Large intestine (tissue), 3 donors: ENCODE measurements around the gene APBB2. TPM values are rescaled to one million over a fixed set of nuclear protein-coding genes. Genes with fewer than 3 reads are reported as not detected.
"Not testable (repeated sequence)": the region's sequence is repeated elsewhere in the genome, so short reads cannot be mapped to it uniquely, and the experiment has no call there.

ENCODE experiments used
- DNase-seq, 2 donors: peaks; one replicate each; pipeline versions ENCODE4 v3.0.0 to v3.0.0-alpha.2; 2013
- H3K27ac ChIP-seq: one replicate; pipeline ENCODE4 v1.5.1; 2013; ENCODE audit warnings: low read length
- H3K27me3 ChIP-seq: 2 replicates; pipeline ENCODE4 v1.6.1; 2013; ENCODE audit warnings: low read length; ENCODE audit not compliant: control insufficient read depth, insufficient read depth
- H3K36me3 ChIP-seq: 2 replicates; pipeline ENCODE4 v1.6.1; 2013; ENCODE audit warnings: low read length; ENCODE audit not compliant: control insufficient read depth, insufficient read depth
- H3K4me1 ChIP-seq: one replicate; pipeline ENCODE4 v1.6.1; 2013; ENCODE audit warnings: low read length; ENCODE audit not compliant: control insufficient read depth, insufficient read depth
- H3K4me3 ChIP-seq: one replicate; pipeline ENCODE4 v1.5.1; 2013; ENCODE audit warnings: low read length
- H3K9me3 ChIP-seq: one replicate; pipeline ENCODE4 v1.6.1; 2013; ENCODE audit warnings: mild to moderate bottlenecking, low read depth, low read length, moderate library complexity; ENCODE audit not compliant: control insufficient read depth
- WGBS: methylation state at CpG from one replicate; pipeline ENCODE4 v1.1.5; 2013; ENCODE audit warnings: low lambda C conversion rate; ENCODE audit not compliant: insufficient coverage; 5-methylcytosine and 5-hydroxymethylcytosine counted together
- polyA plus RNA-seq: library from polyadenylated mRNA; unstranded; fragments of 120-200 nt; gene quantifications from one replicate; pipeline ENCODE4 v1.2.1, GENCODE V29; 2013

Gene APBB2
- polyA plus RNA-seq, 1 donor: 26.6 TPM

- no peaks in the 10 kb centered on the region for H3K27me3 ChIP-seq
- H3K9me3 ChIP-seq: no peaks in the 10 kb centered on the region
- H3K27ac ChIP-seq: no peak overlapping the region
- WGBS: no CpG with 5 or more reads among the region's 3 CpGs
- peaks cover 10% of the 10 kb centered on the region for H3K4me1 ChIP-seq
- no peak overlapping the region for H3K4me3 ChIP-seq
- DNase-seq: no peak
- peaks cover 4% of the 10 kb centered on the region for H3K36me3 ChIP-seq
Measured at GRCh38 chr4:40931841-40932240, 282.5 kb downstream of the APBB2 start.

- no CpG with 5 or more reads among the region's 6 CpGs for WGBS
- H3K4me3 ChIP-seq: no peak overlapping the region
- H3K27me3 ChIP-seq: no peaks in the 10 kb centered on the region
- H3K36me3 ChIP-seq: peaks cover 4% of the 10 kb centered on the region
- no peak for DNase-seq
- H3K27ac ChIP-seq: no peak overlapping the region
- peaks cover 10% of the 10 kb centered on the region for H3K4me1 ChIP-seq
- H3K9me3 ChIP-seq: no peaks in the 10 kb centered on the region
Measured at GRCh38 chr4:40931238-40931637, 283.1 kb downstream of the APBB2 start.

GRCh38 chr4:40927074-40927473 lies 287.3 kb downstream of the APBB2 start:
- Histone ChIP-seq H3K27me3 (no peaks in the 10 kb centered on the region), H3K27ac (no peak overlapping the region), H3K4me3 (no peak overlapping the region), H3K4me1 (peaks cover 5% of the 10 kb centered on the region), H3K9me3 (no peaks in the 10 kb centered on the region), H3K36me3 (peaks cover 3% of the 10 kb centered on the region)
- DNase-seq: no peak
- WGBS: 80% methylated on average over 1 of the region's 4 CpGs

GRCh38 chr4:40924793-40925117 lies 289.6 kb downstream of the APBB2 start:
- no peaks in the 10 kb centered on the region for H3K27me3 ChIP-seq
- peaks cover 3% of the 10 kb centered on the region for H3K36me3 ChIP-seq
- no peaks in the 10 kb centered on the region for H3K9me3 ChIP-seq
- no peak overlapping the region for H3K27ac ChIP-seq
- no peak for DNase-seq
- no peak overlapping the region for H3K4me3 ChIP-seq
- WGBS: no CpG with 5 or more reads among the region's 6 CpGs
- H3K4me1 ChIP-seq: no peaks in the 10 kb centered on the region

DNA sequence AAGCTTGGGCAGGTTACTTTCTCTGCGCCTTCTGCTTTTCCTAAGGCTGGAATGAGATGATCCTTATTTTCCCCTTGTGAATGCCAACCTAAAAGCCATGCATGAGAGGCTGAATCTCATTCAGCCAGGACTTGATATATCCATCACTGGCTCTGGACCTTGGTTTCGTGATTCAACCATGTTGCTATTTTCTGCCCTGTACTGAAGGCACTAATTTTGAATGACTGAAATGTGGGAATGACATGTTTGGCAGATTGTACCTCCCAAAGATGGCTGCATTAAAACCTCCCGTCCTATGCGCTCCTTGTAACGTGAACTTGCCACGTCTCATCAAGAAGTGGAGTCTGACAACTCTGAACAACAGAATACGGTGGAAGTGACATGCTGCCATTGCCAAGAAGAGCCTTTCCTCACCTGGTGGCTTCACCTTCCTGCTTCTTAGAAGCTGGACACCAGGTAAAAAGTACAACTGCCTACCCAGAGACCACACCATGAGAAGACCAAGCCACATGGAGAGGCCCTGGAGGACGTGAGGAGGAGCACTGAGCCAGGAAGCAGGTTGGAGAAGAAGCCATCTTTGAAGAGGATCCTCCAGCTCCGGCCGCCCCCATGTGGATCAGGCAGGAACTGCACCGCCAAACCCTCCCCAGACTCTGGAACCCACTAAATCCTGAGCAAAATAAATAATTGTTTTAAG lies 290.1 kb downstream of the APBB2 start:
- no CpG with 5 or more reads among the region's 11 CpGs for WGBS
- peak in 1 of 2 donors; percentile 39 for DNase-seq
- Histone ChIP-seq H3K27me3 (no peaks in the 10 kb centered on the region), H3K4me3 (no peak overlapping the region), H3K27ac (no peak overlapping the region), H3K9me3 (no peaks in the 10 kb centered on the region), H3K4me1 (no peaks in the 10 kb centered on the region), H3K36me3 (peaks cover 3% of the 10 kb centered on the region)

DNA sequence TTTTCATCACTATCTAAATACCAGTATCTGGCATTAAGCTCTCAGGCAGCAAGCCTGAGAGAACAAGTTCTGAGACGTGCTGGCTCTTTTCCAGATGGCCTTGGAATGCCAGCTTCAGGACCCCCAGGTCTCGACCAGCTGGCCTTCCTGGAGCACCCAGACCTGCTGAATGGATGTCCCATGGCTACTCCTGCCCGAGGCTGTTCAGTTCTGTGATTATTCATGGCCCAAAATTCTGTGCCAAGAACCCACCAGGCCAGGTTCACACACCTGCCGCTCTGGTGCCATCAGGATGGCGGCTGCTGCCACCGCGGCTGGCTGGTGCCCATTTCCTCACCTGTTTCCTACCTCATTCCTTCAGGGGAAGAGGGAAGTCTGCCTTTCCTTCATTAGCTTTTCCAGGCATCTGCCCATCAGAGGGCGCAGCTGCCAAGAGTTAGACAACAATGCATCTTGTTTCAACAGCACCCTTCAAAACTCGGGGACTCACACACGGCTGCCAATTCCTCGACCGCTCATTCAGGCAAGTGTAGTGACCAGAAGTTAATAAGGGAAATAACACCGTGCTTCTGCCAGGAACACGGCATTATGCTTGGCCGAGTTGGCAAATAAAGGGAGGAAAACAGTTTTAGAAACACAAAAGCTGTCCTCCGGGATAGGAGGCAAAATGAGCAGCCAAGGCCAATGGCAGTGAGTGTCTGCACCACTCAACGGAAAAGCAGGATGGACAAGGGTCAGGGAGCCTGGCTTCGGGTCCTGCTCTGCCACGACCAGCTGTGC lies 290.8 kb downstream of the APBB2 start:
- 100% methylated on average over 1 of the region's 19 CpGs for WGBS

DNA sequence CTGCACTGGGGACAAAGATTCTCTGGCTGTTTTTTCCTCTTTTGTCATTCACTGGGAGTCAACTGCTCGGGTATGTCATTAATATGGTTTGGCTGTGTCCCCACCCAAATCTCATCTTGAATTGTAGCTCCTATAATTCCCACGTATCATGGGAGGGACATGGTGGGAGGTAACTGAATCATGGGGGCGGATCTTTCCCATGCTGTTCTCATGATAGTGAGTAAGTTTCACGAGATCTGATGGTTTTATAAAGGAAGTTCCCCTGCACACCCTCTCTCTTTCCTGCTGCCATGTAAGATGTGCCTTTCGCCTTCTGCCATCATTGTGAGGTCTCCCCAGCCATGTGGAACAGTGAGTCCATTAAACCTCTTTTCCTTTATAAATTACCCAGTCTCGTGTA lies 294.4 kb downstream of the APBB2 start:
- H3K27me3 ChIP-seq, H3K36me3 ChIP-seq, H3K4me1 ChIP-seq, H3K9me3 ChIP-seq, H3K27ac ChIP-seq, DNase-seq, H3K4me3 ChIP-seq: not testable (repeated sequence)
- WGBS: 89% methylated on average over 3 of the region's 6 CpGs

More for the DNA sequence above, 290.8 kb downstream of the APBB2 start:
- H3K36me3 ChIP-seq: peaks cover 3% of the 10 kb centered on the region
- no peaks in the 10 kb centered on the region for H3K9me3 ChIP-seq
- H3K4me3 ChIP-seq: no peak overlapping the region
- no peaks in the 10 kb centered on the region for H3K4me1 ChIP-seq
- H3K27ac ChIP-seq: no peak overlapping the region
- no peaks in the 10 kb centered on the region for H3K27me3 ChIP-seq
- no peak for DNase-seq

DNA sequence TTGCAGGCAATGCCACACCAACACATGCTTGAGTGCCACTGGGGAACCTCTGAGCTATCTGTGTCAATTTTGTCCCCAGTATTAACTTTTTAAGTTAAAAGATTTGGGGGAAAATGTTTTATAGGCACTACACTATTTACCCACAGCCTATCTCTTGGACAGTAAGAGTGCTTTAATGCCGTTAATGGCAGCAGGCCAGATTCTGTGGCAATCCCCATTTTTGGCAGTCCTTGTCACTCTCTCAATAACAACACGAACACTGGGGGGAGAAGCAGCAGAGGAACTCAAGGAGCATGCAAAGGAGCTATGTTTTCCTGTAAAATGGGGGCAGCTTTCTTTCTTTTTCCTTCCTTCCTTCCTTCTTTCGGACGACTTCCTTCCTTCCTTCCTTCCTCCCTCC lies 296.0 kb downstream of the APBB2 start:
- WGBS: 100% methylated on average over 2 of the region's 4 CpGs
- Histone ChIP-seq H3K36me3 (peaks cover 6% of the 10 kb centered on the region), H3K4me3 (no peak overlapping the region), H3K27ac (no peak overlapping the region), H3K27me3 (no peaks in the 10 kb centered on the region), H3K4me1 (no peaks in the 10 kb centered on the region), H3K9me3 (no peaks in the 10 kb centered on the region)
- no peak for DNase-seq

- DNase-seq: peak in 1 of 2 donors; percentile 44
- no peaks in the 10 kb centered on the region for H3K27me3 ChIP-seq
- no CpG with 5 or more reads among the region's 5 CpGs for WGBS
- H3K4me3 ChIP-seq: no peak overlapping the region
- H3K27ac ChIP-seq: no peak overlapping the region
- H3K36me3 ChIP-seq: peaks cover 6% of the 10 kb centered on the region
- no peaks in the 10 kb centered on the region for H3K4me1 ChIP-seq
- H3K9me3 ChIP-seq: no peaks in the 10 kb centered on the region
Measured at GRCh38 chr4:40916880-40917279, 297.5 kb downstream of the APBB2 start.

DNA sequence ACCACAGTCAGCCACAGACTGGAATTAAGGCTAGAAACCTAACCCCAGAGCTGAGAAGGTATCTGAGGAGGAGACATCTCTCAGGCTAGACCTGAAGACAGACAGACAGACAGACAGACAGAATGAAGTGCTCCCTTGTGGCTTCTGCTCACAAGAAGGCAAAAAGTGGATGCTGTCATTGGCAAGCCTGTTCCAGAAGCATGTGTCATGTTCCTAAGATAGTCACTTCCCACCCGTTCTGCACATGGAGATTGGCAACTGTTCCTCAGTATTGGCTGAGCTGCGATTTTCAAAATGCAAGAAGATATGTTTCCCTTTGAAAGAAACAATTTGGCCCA lies 298.2 kb downstream of the APBB2 start:
- Histone ChIP-seq H3K36me3 (peaks cover 6% of the 10 kb centered on the region), H3K4me3 (no peak overlapping the region), H3K27ac (no peak overlapping the region), H3K9me3 (no peaks in the 10 kb centered on the region), H3K4me1 (no peaks in the 10 kb centered on the region), H3K27me3 (no peaks in the 10 kb centered on the region)
- no CpG with 5 or more reads among the region's 2 CpGs for WGBS
- DNase-seq: no peak
